ELR (cell line): ENCODE measurements around the gene CLDN5.

Experiments
- DNase-seq: peaks from one replicate; pipeline ENCODE4 v3.0.0-alpha.2; 2015; ENCODE audit warnings: low read depth

CLDN5 gene, protein sequence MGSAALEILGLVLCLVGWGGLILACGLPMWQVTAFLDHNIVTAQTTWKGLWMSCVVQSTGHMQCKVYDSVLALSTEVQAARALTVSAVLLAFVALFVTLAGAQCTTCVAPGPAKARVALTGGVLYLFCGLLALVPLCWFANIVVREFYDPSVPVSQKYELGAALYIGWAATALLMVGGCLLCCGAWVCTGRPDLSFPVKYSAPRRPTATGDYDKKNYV

DNA sequence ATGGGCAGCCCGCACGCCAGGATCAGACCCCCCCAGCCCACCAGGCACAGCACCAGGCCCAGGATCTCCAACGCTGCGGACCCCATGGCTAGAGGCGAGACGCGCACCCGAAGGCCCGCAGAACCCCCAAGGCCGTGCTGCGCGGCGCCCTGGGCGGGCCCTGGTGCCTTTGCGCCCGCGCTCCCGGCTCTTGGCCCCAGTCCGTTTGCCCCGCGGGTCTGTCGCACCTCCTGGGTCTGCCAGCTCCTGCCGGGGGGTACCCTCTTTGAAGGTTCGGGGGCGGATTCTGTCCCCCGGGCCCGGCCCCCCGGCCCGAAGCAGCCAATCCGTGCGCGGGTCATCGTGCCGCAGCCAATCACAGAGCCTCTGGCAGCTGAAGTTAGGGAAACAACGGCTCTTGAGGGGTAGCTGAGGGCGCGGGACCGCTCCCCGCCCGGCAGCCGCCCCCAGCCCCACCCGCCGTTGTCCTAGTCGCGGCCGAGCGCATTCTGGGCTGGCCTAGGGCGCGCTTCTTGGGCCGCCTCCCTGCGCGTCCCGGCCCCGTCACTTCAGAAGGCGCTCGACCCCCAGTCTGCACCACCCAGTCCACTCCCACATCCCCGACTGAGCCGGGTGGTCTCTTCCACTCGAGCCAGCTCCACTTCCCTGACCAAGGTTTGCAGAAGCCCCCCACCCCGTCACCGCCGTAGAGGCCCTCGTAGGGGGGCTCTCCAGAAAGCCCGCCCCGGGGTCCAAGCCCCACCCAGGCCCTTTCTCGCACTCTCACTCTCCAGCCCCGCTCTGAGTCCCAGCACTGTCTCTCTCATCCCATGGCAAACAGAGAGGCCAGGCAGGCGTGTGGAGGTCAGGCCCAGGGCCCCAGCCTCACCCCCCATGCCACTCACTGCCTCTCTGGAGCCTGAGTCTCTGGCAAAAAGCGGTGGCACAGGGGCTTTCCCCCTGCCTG lies at the start of gene CLDN5:
Gene CLDN5 (minus strand): TSS at position 241 of the 946 bp plus-strand sequence. CDS start 155 bp downstream, at position 86.
- peak; percentile 37 for DNase-seq

GRCh38 chr22:19571995-19572394 lies 47.8 kb upstream of the CLDN5 start:
- no peak for DNase-seq

DNA sequence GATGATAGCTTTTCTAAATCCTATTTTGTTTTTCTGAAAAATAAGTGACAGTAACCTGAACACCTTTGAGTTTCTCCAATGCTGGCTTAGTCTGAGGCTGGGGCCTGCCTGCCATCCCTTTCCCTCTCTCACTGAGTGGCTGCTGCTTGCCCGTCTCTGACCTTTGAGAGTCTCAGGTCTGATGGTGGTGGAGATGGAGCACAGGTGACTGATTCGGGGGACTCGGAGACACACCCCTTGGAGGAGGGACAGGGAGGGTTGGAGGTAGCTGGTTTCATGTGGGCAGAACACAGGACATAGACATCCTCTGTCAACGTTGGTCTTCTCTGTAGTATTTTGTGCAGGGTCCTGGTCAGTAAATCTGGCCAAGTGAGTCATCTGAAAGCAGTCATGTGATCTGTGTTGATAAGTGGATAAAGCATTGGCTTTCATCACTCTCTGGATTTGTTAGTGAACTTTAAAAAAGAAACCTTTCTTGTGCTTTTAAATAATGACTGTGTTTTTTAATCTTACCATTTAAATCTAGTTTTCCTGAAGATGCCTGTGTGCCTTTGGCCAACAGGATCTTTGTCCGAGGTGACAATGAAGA lies 47.1 kb upstream of the CLDN5 start:
- DNase-seq, result peak; percentile 20

GRCh38 chr22:19569976-19570375 lies 45.8 kb upstream of the CLDN5 start:
- no peak for DNase-seq

- no peak for DNase-seq
These were observed 45.0 kb upstream of the CLDN5 start for GRCh38 chr22:19569276-19569640.

DNA sequence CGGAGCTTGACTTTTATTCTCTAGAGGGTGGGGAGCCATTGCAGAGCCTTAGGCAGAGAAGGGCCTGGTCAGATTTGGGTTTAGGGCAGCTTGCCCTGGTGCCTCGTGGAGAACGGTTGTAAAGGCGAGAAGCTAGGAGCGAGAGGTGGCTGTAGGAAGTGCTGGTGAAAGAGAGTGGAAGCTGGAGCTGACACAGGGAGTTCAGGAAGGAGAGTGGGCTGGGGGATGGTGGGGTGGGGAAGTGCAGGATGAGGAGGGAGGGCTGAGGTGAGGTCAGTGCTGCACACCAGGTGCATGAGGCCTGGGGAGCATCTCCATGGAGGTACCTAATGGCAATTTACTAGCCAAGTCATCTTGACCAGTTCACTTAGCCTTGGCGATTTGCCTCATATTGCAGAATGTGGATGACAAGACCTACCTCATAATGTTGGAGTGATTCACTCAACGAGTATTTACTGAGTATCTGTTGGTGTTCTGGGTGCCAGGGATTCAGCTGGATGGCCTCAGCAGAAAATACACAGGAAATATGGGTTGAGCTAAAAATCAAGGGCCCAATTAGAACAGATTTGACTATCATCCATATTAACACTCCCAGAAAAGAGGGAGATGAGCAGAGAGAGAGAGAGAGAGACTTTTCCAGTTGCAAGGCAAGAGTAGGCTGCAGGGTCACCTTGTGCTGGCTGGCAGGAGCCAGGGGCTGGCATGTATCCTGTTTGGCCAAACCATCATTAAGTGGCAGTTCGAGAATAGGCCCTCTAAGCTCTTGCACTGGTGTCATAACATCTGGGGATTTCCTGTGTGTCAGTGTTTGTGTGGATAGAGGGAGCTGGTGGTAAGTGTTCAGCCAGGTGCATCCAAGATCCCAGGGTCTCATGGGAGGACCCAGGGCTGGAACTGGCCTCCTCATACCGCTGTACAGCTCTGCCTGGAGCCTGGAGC lies 44.4 kb upstream of the CLDN5 start:
- peak; percentile 93 for DNase-seq

DNA sequence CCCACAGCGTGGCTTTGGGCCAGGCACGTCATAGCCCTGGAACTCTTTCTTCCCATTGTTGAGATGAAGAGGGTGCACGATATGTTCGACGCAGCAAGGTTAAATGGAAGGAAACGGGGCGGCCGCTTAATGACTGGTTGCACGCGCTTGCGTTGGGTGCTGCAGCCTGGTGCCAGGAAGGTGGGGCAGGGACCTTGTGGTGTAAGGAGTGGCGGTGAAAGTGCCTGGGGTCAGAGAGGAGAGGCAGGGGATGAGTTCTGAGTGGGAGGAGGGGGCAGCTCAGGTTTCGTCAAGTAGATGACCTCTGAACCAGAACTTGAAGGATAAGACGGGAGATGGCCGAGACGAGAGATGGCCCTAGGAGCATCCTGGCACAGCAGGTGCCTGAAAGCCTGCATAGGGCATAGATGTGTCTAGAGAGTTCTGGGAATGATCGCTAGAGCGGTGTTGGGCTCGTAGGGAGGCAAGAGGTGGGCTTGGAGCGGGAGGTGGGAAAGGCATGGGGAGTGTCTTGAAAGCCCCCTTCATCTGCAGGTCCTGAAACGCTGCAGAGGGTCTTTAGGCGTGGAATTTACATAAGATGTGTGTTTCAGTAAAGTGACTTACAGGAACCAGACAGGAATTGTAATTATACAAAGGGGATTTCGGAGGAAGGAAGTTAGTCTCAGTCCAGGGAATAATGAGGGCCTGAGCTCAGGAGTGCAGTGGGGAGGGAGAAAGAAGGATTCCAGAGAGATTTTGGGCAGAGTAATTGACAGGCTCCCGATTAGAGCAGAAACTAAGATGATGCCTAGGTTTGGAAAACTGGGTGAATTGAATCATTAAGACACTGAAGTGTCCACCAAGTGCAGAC lies 43.2 kb upstream of the CLDN5 start:
- no peak for DNase-seq

DNA sequence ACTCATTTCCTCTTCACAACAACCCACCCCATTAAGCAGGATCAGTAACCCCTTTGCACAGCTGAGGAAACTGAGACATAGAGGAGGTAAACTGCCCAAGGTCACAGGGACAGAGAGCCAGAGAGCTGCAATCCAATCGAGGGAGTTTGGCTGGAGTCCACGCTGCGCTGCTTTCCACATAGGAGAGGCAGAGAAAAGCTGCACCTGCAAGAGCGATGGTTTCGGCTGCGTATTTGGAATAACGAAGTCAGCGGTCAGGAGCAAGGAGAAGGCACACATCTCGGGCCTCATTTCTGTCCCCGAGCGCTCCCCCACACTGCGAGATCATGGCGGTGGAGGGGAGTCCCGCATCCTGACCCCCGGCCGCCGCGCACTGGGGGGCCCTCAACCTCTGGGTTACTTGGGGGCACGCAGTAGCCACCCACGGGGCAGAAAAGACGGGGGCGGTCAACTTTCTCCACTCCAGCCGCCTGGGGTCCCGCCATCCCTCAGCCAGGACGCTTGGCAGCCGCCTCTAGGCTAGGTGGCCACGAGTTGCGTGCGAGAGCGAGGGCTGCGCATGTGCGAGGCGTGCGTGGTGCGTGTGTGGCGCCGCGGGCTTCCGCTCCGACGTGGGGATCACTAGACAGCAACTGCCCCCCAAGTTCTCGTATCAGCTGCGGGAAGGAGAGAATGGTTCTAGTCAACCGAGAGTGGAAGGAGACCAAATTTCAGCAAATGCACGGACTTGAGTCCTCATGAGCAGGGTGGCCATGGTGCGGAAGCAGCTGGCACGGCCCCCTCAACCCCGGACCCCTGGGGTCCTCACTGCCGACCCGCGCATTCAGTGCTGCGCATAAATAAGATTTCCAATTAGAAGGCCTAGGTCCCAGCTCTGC lies 42.3 kb upstream of the CLDN5 start:
- no peak for DNase-seq

- DNase-seq, result peak; percentile 25
These were observed 41.4 kb upstream of the CLDN5 start for GRCh38 chr22:19565382-19566278.

DNA sequence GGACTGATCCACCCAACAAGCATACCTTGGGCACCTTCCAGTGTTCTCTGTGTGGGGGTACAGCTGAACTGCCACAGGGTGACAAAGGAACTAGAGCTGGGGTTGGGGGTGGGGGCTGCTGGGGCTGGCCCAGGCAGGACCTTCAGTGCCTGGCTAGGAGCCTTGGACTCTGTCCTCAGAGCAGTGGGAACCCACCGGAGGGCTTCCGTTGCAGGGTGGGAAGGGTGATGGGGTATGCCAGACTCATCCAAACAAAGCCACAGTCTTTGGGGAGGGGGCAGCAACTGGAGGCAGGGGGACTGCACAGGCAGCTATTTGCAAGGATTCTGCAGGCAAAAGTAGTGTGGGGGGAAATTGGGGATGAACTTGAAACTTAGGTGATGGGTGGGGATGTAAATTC lies 35.7 kb upstream of the CLDN5 start:
- no peak for DNase-seq

GRCh38 chr22:19559324-19559811 lies 35.2 kb upstream of the CLDN5 start:
- DNase-seq, result no peak

DNA sequence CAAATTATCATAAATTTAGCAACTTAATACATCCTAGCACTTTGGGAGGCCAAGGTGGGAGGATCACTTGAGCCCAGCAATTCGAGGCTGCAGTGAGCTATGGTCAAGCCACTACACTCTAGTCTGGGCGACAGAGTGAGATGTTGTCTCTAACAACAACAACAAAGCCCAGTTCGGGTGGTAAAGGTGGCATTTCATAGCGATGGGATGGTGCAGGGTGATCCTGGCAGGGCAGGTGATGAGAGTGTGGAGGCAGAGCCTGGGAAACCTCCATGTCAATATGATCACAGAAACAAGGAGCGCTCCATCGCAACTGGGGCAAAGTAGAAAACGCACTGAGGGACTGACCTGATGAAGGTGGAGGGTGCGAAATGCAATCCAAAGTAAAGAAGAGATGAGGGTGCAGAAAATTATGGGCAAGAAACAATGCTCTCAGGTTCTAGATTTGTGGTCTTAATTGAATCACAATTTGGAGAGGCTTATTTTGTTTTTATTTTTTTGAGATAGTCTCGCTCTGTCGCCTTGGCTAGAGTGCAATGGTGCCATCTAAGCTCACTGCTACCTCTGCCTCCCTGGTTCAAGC lies 32.8 kb upstream of the CLDN5 start:
- DNase-seq, result no peak

- no peak for DNase-seq
These were observed 31.4 kb upstream of the CLDN5 start for GRCh38 chr22:19555651-19556050.

DNA sequence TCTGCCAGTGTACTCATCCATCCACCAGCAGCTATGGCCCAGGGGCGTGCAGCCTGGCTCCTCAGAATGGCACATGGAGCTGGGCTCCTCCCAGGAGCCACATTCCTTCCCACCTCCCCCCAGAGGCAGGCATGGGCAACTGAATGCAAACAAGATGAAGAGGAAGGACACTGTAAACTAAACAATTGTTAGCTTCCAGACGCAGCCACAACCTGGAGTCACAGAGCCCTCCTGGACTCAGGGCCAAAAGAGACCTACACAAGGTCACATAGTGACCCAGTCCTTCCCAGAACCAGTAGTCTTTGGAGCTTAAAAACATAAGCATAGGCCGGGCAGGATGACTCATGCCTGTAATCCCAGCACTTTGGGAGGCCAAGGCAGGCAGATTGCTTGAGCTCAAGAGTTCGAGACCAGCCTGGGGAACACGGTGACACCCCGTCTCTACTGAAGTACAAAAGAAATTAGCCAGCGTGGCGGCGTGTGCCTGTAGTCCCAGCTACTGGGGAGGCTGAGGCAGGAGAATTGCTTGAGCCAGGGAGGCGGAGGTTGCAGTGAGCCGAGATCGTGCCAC lies 30.7 kb upstream of the CLDN5 start:
- peak; percentile 58 for DNase-seq

DNA sequence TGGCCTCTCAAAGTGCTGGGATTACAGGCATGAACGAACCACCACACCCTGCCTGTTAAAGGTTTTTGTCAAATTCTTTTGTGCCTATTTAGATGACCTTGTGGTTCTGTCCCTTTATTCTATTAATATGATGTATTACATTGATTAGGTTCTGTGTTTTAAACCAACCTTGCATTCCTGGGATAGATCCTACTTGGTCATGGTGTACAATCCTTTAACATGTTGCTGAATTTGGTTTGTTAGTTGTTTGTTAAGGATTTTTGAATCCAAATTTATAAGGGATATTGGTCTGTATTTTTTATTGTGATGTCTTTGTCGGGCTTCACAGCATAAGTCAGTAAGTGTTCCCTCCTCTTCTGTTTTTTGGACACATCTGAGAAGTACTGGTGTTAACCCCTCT lies 29.0 kb upstream of the CLDN5 start:
- DNase-seq, result no peak

- no peak for DNase-seq
These were observed 26.2 kb upstream of the CLDN5 start for GRCh38 chr22:19550382-19550781.

GRCh38 chr22:19549428-19549827 lies 25.2 kb upstream of the CLDN5 start:
- DNase-seq, result no peak

DNA sequence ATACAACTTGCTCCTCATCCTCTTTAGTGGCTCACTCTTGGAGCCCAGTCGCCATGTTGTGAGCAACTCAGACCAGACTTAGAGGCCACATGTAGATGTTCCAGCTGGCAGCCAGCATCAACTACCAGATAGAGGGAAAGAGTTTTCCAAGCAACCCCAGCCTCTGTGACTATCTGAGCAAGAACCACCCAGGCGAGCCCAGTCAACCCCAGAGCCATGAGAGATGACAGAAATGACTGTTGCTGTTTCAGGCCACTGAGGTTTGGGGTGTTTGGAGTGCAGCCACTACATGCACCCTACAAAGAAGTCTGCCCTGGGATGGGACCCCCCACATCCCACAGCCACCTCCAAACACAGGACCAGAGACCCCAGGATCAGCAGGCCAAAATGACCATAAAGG lies 24.8 kb upstream of the CLDN5 start:
- DNase-seq, result no peak
